ENCODE results near the gene SIX3.

- TF ChIP-seq, protein P1, sequence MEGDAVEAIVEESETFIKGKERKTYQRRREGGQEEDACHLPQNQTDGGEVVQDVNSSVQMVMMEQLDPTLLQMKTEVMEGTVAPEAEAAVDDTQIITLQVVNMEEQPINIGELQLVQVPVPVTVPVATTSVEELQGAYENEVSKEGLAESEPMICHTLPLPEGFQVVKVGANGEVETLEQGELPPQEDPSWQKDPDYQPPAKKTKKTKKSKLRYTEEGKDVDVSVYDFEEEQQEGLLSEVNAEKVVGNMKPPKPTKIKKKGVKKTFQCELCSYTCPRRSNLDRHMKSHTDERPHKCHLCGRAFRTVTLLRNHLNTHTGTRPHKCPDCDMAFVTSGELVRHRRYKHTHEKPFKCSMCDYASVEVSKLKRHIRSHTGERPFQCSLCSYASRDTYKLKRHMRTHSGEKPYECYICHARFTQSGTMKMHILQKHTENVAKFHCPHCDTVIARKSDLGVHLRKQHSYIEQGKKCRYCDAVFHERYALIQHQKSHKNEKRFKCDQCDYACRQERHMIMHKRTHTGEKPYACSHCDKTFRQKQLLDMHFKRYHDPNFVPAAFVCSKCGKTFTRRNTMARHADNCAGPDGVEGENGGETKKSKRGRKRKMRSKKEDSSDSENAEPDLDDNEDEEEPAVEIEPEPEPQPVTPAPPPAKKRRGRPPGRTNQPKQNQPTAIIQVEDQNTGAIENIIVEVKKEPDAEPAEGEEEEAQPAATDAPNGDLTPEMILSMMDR (IDR thresholded peaks at IDR 0.05): peak; percentile 72 to 95 (median 85)
- no peak for TF ChIP-seq POLR2A (IDR thresholded peaks at IDR 0.05)
Observed at GRCh38 chr2:44981714-44982108, 40.2 kb downstream of the SIX3 start.
